ENCODE measurements around the gene ARL6IP4. TPM values are rescaled to one million over a fixed set of nuclear protein-coding genes. Genes with fewer than 3 reads are reported as not detected.

ARL6IP4 gene
- total and polyA plus RNA-seq, 10 of the 15 experiments (the other 5 are each of a cell fraction or from before 2014, with no cell fraction given): 2.5 to 320 (median 188) TPM

- Histone ChIP-seq H3K27ac (ENCODE audit: control insufficient read depth, insufficient read depth) (no peak overlapping the region), H3K9ac (ENCODE audit: control insufficient read depth, insufficient read depth, low read length) (no peak overlapping the region), H3K4me2 (ENCODE audit: control insufficient read depth, insufficient read depth) (no peak overlapping the region), H3K79me2 (ENCODE audit: control insufficient read depth, insufficient read depth, low read length) (no peaks in the 10 kb centered on the region), H3K36me3 (ENCODE audit: control insufficient read depth in 2 of 2, insufficient read depth in 2 of 2, low read length in 1 of 2) (no peaks in the 10 kb centered on the region), H3K9me3 (replicated peaks; ENCODE audit: control insufficient read depth, insufficient read depth, low read length) (no peaks in the 10 kb centered on the region), H2AFZ (ENCODE audit: control insufficient read depth, low read depth, low read length) (no peak overlapping the region), H3K4me1 (ENCODE audit: control insufficient read depth, insufficient read depth, low read length) (no peaks in the 10 kb centered on the region), H3K4me3 (no peak overlapping the region), H4K20me1 (ENCODE audit: control insufficient read depth, insufficient read depth) (no peaks in the 10 kb centered on the region), H3K27me3 (replicated peaks in 1 of 2; ENCODE audit: control insufficient read depth in 2 of 2, insufficient read depth in 2 of 2, low read length in 1 of 2) (no peaks in the 10 kb centered on the region; a peak in 2 of 4 replicates)
- BruUV-seq (replicated peaks): no TSS peak
- ChIA-PET SMC1A (ENCODE audit: uncharacterized antibody, unreplicated experiment) (no interaction called here), POLR2A (no interaction called here), CTCF (interaction anchor here (1.1 kb wide), 1 partner anchor 150 kb away, joined by 3 read pairs; no protein-coding TSS in a partner anchor), RAD21 (ENCODE audit: unreplicated experiment) (no interaction called here)
- ATAC-seq (no peak), FAIRE-seq (no peak), DNase-seq (ENCODE audit: low read depth, low spot score) (no peak)
- intact Hi-C loops (cut with micrococcal nuclease; ENCODE audit: unreplicated experiment) (no loop called here), in situ Hi-C loops (cut with MboI) (no loop called here)
- WGBS (ENCODE audit: insufficient coverage, insufficient replicate concordance, low lambda C conversion rate, missing lambda C conversion rate): 70% methylated on average over 22 of the region's 22 CpGs
- TF ChIP-seq PAX8 (IDR thresholded peaks at IDR 0.05) (no peak), CUX1 (IDR thresholded peaks at IDR 0.05; ENCODE audit: insufficient replicate concordance, low read depth, low read length) (no peak), RAD21 (IDR thresholded peaks at IDR 0.05; ENCODE audit: insufficient read depth, low read depth, low read length) (no peak), MLLT1 (IDR thresholded peaks at IDR 0.05) (no peak), ZBTB40 (IDR thresholded peaks at IDR 0.05; ENCODE audit: borderline replicate concordance) (no peak)
Observed at GRCh38 chr12:123005081-123005626, 24.7 kb downstream of the ARL6IP4 start.

Data from GM12878 (cell line).